GM12878 (cell line): ENCODE measurements around the gene ZNF800.
A peak's percentile ranks its signal among the peaks of the same experiment; 100 is the strongest.

ENCODE experiments used
- ASH2L ChIP-seq: fragments of 300-600, 200-600 bp; sonication (generic); IDR thresholded peaks from 2 replicates; pipeline ENCODE4 v1.6.1; 2017; ENCODE audit warnings: low read depth, mild to moderate bottlenecking, borderline replicate concordance
- EP300 ChIP-seq, 2 experiments: fragments of 150-350 bp in 1 of 2; IDR thresholded peaks; 2 replicates each; pipeline ENCODE4 v1.6.1; 2011 to 2012; ENCODE audit warnings: low read depth in 2 of 2, low read length in 2 of 2, borderline replicate concordance in 1 of 2, improper control_type of control experiment in 1 of 2, inconsistent platforms in 1 of 2; ENCODE audit not compliant: control insufficient read depth in 1 of 2
- POLR2A ChIP-seq: IDR thresholded peaks from 2 replicates; pipeline ENCODE4 v1.6.1; 2011; ENCODE audit warnings: low read depth, mild to moderate bottlenecking, low read length
- RAD21 ChIP-seq: IDR thresholded peaks from 2 replicates; pipeline ENCODE4 v1.6.1; 2011; ENCODE audit warnings: mild to moderate bottlenecking, low read depth, low read length, moderate library complexity; ENCODE audit not compliant: insufficient read depth
- TF ChIP-seq, protein P1 (sequence below): IDR thresholded peaks from 2 replicates; pipeline ENCODE4 v1.6.1; 2011; ENCODE audit warnings: low read depth, mild to moderate bottlenecking, low read length, moderate library complexity, borderline replicate concordance; ENCODE audit errors: extremely low read depth
- TF ChIP-seq, protein P2 (sequence below), 3 experiments: IDR thresholded peaks in 2 of 3; conservative IDR thresholded peaks in 1 of 3; 2 replicates each; pipeline ENCODE4 v1.5.1; 2011; ENCODE audit warnings: low read depth in 3 of 3, low read length in 3 of 3, mild to moderate bottlenecking in 3 of 3, control low read depth in 2 of 3, moderate library complexity in 2 of 3, inconsistent platforms in 1 of 3, mixed read lengths in 1 of 3; ENCODE audit not compliant: control insufficient read depth in 2 of 3, insufficient read depth in 1 of 3; ENCODE audit errors: extremely low read depth in 1 of 3

DNA sequence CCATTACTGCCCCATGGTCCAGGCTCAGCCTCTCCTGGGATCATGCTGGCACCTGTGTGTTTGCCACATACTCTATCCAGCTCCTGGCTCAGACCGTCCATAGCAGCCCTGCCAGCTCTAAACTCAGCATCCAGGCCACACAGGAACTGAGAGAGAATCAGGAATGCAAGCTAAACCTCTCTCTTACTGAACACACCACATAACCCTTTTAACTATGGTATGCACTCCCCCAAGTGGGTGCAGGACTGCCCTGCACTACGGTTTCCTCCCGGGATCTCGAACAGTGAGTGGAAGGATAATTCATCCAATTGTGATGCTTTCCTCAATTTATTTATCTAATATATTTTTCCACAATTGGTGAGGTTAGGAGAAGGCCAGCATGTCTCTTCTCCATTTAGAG, 17.1 kb upstream of the ZNF800 start:
- TF ChIP-seq, protein P1, sequence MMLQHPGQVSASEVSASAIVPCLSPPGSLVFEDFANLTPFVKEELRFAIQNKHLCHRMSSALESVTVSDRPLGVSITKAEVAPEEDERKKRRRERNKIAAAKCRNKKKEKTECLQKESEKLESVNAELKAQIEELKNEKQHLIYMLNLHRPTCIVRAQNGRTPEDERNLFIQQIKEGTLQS: no peak
- TF ChIP-seq RAD21 (peak; percentile 23; the same call in 1 of the 2 replicates), ASH2L (no peak), EP300 (IDR thresholded peaks at IDR 0.05; ENCODE audit: borderline replicate concordance in 1 of 2, control insufficient read depth in 1 of 2, low read depth in 2 of 2, low read length in 2 of 2) (no peak), POLR2A (no peak)
- TF ChIP-seq, protein P2, sequence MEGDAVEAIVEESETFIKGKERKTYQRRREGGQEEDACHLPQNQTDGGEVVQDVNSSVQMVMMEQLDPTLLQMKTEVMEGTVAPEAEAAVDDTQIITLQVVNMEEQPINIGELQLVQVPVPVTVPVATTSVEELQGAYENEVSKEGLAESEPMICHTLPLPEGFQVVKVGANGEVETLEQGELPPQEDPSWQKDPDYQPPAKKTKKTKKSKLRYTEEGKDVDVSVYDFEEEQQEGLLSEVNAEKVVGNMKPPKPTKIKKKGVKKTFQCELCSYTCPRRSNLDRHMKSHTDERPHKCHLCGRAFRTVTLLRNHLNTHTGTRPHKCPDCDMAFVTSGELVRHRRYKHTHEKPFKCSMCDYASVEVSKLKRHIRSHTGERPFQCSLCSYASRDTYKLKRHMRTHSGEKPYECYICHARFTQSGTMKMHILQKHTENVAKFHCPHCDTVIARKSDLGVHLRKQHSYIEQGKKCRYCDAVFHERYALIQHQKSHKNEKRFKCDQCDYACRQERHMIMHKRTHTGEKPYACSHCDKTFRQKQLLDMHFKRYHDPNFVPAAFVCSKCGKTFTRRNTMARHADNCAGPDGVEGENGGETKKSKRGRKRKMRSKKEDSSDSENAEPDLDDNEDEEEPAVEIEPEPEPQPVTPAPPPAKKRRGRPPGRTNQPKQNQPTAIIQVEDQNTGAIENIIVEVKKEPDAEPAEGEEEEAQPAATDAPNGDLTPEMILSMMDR (IDR thresholded peaks at IDR 0.05 in 2 of 3, conservative IDR thresholded peaks at IDR 0.05 in 1 of 3; ENCODE audit: control insufficient read depth in 2 of 3, extremely low read depth in 1 of 3, insufficient read depth in 1 of 3, low read depth in 3 of 3, low read length in 3 of 3): peak; percentile 8 to 32 (median 27); a peak in 3 of 6 replicates
